Muscle layer of duodenum (tissue), 2 donors: Measurements from ENCODE around the gene KLHL8.

Experiments
- H3K27ac ChIP-seq: one replicate; pipeline ENCODE4 v1.7.0; 2013; ENCODE audit warnings: mild to moderate bottlenecking, low read length
- H3K27me3 ChIP-seq: one replicate; pipeline ENCODE4 v1.7.0; 2013; ENCODE audit warnings: low read depth, mild to moderate bottlenecking, control low read depth, low read length
- H3K36me3 ChIP-seq, 2 donors: one replicate each; pipeline ENCODE4 v1.7.0; 2013; ENCODE audit warnings: low read length in 2 of 2, control low read depth in 1 of 2, mild to moderate bottlenecking in 1 of 2; ENCODE audit not compliant: insufficient read depth in 2 of 2, control insufficient read depth in 1 of 2
- H3K4me1 ChIP-seq, 2 donors: one replicate each; pipeline ENCODE4 v1.7.0; 2013; ENCODE audit warnings: low read length in 2 of 2, mild to moderate bottlenecking in 2 of 2, control low read depth in 1 of 2, moderate library complexity in 1 of 2; ENCODE audit not compliant: insufficient read depth in 2 of 2, control insufficient read depth in 1 of 2
- H3K4me3 ChIP-seq, 2 donors: one replicate each; pipeline ENCODE4 v1.7.0; 2013; ENCODE audit warnings: low read length in 2 of 2, low read depth in 1 of 2, mild to moderate bottlenecking in 1 of 2
- H3K9me3 ChIP-seq, 2 donors: one replicate each; pipeline ENCODE4 v1.7.0; 2013; ENCODE audit warnings: low read length in 2 of 2, control low read depth in 1 of 2, mild to moderate bottlenecking in 1 of 2; ENCODE audit not compliant: control insufficient read depth in 1 of 2
- donor health status: healthy.

Gene KLHL8

DNA sequence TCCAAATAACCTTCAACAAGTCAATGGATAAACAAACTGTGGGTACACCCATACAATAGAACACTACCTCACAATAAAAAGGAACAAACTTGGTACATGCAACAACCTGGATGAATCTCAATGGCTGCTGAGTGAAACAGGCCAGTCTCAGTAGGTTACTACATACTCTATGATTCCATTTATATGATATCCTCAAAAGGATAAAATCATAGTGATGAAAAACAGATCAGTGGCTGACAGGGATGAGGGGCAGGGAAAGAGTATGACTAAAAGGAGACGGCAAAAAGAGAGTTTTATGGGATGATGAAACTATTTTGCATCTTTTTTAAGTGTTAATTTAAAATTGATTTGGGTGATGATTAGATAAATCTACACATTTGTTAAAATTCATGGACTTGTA, 15.9 kb downstream of the KLHL8 start:
- H3K36me3 ChIP-seq = no peaks in the 10 kb centered on the region
- H3K4me1 ChIP-seq = no peaks in the 10 kb centered on the region
- no peak overlapping the region for H3K4me3 ChIP-seq
- no peak overlapping the region for H3K27ac ChIP-seq
- no peaks in the 10 kb centered on the region for H3K9me3 ChIP-seq
- H3K27me3 ChIP-seq = no peaks in the 10 kb centered on the region

DNA sequence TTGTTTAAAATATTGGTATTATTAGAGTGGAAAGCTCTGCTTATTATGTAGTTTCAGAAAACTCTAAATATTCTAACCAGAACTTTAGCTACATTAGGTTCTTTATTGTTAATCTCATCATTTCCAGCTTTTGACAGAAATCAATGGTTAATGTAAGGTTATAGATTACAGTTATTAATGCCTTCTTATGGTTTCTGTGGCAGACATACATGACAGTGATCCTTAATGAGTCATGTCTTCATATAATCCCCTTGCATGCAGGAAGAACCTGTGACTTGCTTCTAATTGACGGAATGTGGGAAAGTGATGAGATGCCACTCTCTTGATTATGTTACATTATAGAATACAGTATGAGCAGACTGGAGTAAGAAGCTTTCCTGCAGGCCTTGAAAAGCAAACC, 23.5 kb downstream of the KLHL8 start:
- H3K27ac ChIP-seq = no peak overlapping the region
- no peak overlapping the region for H3K4me3 ChIP-seq
- H3K9me3 ChIP-seq = no peaks in the 10 kb centered on the region
- H3K4me1 ChIP-seq = no peaks in the 10 kb centered on the region
- no peaks in the 10 kb centered on the region for H3K36me3 ChIP-seq
- H3K27me3 ChIP-seq = no peaks in the 10 kb centered on the region

DNA sequence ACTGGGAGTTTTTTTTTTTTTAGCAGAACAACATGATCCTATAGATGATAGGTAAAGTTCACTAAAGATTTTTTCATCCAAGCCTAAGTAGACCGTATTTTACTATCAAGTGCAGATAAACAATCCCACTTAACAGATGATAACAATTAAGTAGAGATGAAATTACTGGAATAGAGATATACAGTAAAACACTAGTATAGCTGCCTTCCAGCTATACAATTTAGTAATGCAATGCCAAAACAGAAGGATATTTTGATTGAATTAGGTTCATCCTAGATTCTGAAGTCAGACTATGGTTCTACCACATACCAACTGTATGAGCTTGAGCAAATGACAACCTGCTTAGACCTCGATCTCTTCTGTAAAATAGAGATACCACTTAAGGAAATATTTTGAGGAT, 24.3 kb downstream of the KLHL8 start:
- Histone ChIP-seq H3K4me3 (no peak overlapping the region), H3K9me3 (no peaks in the 10 kb centered on the region), H3K4me1 (no peaks in the 10 kb centered on the region)

DNA sequence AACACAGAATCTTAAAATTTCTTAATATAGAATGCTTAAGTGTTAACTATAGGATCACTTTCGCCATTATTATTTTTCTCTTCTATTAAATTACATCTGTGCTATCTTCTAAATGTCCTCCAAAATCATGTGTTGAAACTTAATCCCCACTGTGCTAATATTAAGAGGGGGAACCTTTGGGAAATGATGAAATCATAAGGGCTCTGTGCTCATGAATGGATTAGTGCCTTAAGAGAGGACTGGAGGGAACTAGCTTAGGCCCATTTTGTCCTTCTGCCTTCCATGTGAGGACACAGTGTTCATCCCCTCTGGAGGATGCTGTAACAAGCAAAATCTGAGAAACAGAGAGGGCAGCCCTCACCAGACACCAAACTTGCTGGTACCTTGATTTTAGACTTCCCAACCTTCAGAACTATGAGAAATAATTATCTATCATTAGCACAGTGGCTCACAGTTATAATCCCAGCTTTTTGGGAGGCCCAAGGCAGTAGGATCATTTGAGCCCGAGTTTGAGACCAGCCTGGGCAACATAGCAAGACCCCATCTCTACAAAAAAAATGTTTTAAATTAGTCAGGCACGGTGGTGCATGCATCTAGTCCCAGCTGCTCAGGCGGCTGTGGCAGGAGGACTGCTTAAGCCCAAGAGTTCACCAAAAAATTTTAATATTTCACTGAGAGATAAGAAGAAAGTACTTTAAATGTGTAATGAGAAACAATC, 26.3 kb downstream of the KLHL8 start:
- no peaks in the 10 kb centered on the region for H3K27me3 ChIP-seq
- no peaks in the 10 kb centered on the region for H3K36me3 ChIP-seq
- no peaks in the 10 kb centered on the region for H3K9me3 ChIP-seq
- no peaks in the 10 kb centered on the region for H3K4me1 ChIP-seq
- no peak overlapping the region for H3K27ac ChIP-seq
- H3K4me3 ChIP-seq = no peak overlapping the region

More for the DNA sequence above, 24.3 kb downstream of the KLHL8 start:
- no peaks in the 10 kb centered on the region for H3K36me3 ChIP-seq
- H3K27me3 ChIP-seq = no peaks in the 10 kb centered on the region
- H3K27ac ChIP-seq = no peak overlapping the region

DNA sequence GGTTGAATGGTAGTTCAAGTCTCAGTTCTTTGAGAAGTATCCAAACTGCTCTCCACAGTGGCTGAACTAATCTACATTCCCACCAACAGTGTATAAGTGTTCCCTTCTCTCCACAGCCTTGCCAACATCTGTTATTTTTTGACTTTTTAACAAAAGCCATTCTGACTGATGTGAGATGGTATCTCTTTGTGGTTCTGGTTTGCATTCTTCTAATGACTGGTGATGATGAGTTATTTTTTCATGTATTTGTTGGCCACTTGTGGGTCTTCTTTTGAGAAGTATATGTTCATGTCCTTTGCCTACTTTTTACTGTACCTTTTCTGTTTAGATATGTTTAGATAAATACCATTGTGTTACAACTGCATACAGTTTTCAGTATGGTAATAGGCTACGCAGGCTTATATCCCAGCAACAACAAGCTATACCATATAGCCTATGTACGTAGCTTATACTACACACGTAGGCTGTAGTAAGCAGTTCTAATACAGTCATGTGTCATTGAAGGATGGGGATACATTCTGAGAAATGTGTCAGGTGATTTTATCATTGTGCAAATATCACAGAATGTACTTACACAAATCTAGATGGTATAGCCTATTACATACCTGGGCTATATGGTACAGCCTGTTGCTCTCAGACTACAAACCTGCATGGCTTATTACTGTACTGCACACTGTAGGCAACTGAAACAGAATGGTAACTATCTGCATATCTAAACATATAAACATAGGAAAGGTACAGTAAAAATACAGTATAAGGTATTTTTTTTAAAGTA, 28.1 kb downstream of the KLHL8 start:
- Histone ChIP-seq H3K9me3 (no peaks in the 10 kb centered on the region), H3K4me3 (no peak overlapping the region), H3K4me1 (no peaks in the 10 kb centered on the region), H3K27ac (no peak overlapping the region), H3K36me3 (no peaks in the 10 kb centered on the region), H3K27me3 (no peaks in the 10 kb centered on the region)

DNA sequence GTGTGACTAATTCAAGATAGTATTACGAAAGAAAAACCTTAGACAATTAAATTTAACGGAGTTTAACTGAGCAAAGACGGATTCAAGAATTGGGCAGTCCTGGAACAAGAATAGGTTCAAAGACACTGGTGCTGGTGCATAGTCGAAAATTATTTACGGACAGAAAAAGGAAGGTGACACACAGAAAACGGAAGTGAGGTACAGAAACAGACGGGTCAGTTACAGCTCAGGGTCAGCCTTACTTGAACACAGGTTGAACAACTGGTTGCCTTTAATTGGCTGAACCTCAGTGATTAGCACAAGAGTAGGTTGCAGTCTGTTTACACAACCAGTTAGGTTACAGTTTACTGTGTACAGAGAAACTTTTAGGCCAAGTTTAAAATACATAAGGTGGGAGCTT, 31.5 kb downstream of the KLHL8 start:
- no peak overlapping the region for H3K27ac ChIP-seq
- no peaks in the 10 kb centered on the region for H3K4me1 ChIP-seq
- no peak overlapping the region for H3K4me3 ChIP-seq
- no peaks in the 10 kb centered on the region for H3K36me3 ChIP-seq
- H3K27me3 ChIP-seq = no peaks in the 10 kb centered on the region
- H3K9me3 ChIP-seq = no peaks in the 10 kb centered on the region

DNA sequence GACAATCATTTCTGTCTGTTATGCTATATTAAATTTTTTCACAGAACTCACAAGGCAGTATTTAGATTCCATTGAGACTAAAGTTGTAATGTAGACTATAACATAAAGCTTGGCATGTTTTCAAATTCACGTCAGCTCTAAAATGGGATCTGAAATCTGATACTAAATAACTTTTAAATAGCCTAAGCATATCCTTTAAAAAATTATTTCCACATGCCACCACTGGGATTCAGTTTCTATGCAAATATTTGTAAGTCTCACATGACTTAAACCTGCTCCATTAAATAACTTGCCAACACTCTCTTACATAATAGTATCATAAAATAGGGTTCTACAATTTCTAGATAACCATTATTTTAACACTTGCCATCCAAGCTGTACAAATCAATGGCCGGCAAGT, 32.4 kb downstream of the KLHL8 start:
- no peak overlapping the region for H3K4me3 ChIP-seq
- no peaks in the 10 kb centered on the region for H3K36me3 ChIP-seq
- no peaks in the 10 kb centered on the region for H3K9me3 ChIP-seq
- no peak overlapping the region for H3K27ac ChIP-seq
- no peaks in the 10 kb centered on the region for H3K4me1 ChIP-seq
- H3K27me3 ChIP-seq = no peaks in the 10 kb centered on the region

DNA sequence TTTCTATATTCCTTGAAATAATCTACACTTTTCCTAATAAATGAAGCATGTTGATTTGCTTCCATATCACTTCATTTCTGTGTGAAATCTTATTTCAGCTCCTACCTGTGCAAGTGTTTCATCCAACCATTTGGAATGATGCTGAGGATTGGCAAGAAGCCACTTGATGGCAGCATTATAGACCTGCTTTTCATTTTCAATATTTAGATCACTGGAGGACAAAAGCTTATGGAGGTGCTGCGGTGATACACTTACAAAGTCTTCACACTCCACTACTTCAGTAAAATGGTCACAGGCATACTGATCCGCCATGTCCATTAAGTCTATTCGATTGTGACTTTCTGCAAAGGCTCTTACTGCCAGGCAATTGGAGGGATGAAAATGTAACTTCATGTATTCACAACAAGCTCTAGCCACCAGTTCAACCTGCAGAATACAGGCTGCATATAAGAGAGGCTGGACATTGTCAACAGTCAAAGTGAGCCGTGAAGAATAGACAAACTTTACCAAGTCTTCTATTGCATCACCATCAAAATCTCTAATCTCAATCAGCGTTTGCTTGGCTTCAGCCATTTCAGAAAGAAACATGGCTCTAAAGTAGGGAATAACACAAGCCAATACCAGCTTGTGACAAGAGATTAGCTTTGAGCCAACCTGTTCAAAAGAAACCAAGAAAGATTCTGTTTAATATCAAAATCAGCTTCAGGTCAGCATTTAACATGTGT, 35.1 kb downstream of the KLHL8 start:
- Histone ChIP-seq H3K27me3 (no peaks in the 10 kb centered on the region), H3K9me3 (no peaks in the 10 kb centered on the region), H3K36me3 (no peaks in the 10 kb centered on the region), H3K4me3 (no peak overlapping the region), H3K27ac (no peak overlapping the region), H3K4me1 (no peaks in the 10 kb centered on the region)

DNA sequence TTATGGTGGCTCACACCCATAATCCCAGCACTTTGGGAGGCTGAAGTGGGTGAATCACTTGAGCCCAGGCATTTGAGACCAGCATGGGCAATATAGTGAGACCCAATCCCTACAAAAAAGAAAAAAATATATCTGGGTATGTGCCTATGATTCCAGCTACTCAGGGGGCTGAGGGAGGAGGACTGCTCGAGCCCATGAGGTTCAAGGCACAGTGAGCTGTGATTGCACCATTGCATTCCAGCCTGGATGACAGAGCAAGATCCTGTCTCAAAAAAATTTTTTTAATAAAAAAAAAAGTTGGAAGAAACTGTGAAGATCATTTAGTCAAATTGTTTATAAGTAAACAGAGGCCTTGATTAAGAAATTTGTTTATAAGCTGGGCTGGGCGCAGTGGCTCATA, 39.7 kb downstream of the KLHL8 start:
- Histone ChIP-seq H3K4me1 (no peaks in the 10 kb centered on the region), H3K27ac (no peak overlapping the region), H3K9me3 (no peaks in the 10 kb centered on the region), H3K27me3 (no peaks in the 10 kb centered on the region), H3K36me3 (peaks cover 2 to 6% of the 10 kb centered on the region in 2 donors), H3K4me3 (no peak overlapping the region)

DNA sequence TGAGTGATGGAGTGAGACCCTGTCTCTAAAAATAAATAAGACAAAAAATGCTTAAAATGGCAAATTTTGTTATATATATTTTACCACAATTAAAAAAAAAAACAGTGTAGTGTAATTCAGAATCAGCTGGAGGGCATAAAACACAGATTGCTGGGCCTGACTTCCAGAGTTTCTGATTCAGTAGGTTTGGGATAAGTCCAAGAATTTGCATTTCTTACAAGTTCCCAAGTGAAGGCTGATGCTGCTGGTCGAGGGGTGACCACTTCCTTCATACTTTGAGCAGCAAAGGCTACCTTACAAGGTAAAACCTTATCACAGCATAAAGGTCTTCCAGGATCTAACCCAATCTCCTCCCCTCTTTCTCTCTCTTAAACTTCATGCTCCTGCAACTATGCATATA, 40.7 kb downstream of the KLHL8 start:
- Histone ChIP-seq H3K36me3 (peaks cover 2 to 6% of the 10 kb centered on the region in 2 donors), H3K27me3 (no peaks in the 10 kb centered on the region)

DNA sequence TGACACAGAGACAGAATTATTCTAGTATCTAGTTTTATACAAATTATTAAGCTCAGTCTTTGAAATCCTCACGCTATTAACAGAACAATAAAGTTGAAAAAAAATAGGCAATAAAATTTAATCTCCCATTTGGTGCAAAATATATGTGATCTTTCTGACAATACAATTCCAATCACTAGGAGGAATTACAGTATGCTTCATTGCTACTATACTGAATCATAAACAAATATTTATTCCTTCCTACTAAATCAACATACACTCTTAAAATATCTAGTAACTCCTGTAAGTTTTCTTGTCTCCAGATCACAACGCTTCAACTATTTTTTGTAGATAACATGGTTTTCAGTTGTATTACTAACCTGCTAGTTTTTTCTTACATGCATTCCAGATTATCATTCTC, 45.7 kb downstream of the KLHL8 start:
- Histone ChIP-seq H3K4me3 (no peak overlapping the region), H3K4me1 (no peaks in the 10 kb centered on the region), H3K27ac (no peak overlapping the region), H3K27me3 (no peaks in the 10 kb centered on the region), H3K36me3 (peaks cover 2 to 7% of the 10 kb centered on the region in 2 donors), H3K9me3 (no peaks in the 10 kb centered on the region)

More for the DNA sequence above, 40.7 kb downstream of the KLHL8 start:
- no peaks in the 10 kb centered on the region for H3K9me3 ChIP-seq
- H3K4me1 ChIP-seq = no peaks in the 10 kb centered on the region
- H3K27ac ChIP-seq = no peak overlapping the region
- no peak overlapping the region for H3K4me3 ChIP-seq
